Measurements from ENCODE around the gene TLX2.
"Not testable (repeated sequence)": the region's sequence is repeated elsewhere in the genome, so short reads cannot be mapped to it uniquely, and the experiment has no call there.

TLX2 gene

GRCh38 chr2:74514368-74515270, at the start of gene TLX2:
Gene TLX2, plus strand, starts transcription at chr2:74514450. Its CDS starts 357 bp downstream, at chr2:74514807.
- peaks cover 45% of the 10 kb centered on the region for H3K27me3 ChIP-seq (ENCODE audit: control insufficient read depth, insufficient read depth, low read length)
- H3K9ac ChIP-seq (ENCODE audit: low read length) = no peak within 1 kb of the TSS
- no peaks in the 10 kb centered on the region for H3K36me3 ChIP-seq (ENCODE audit: control insufficient read depth, insufficient read depth, low read length)
- no peaks in the 10 kb centered on the region for H3K4me1 ChIP-seq (ENCODE audit: control insufficient read depth, insufficient read depth, low read length)
- peak within 1 kb of the TSS; percentile 48 for H3K4me3 ChIP-seq (ENCODE audit: low read length)
- no peak within 1 kb of the TSS for H3K27ac ChIP-seq (ENCODE audit: low read depth, low read length)

DNA sequence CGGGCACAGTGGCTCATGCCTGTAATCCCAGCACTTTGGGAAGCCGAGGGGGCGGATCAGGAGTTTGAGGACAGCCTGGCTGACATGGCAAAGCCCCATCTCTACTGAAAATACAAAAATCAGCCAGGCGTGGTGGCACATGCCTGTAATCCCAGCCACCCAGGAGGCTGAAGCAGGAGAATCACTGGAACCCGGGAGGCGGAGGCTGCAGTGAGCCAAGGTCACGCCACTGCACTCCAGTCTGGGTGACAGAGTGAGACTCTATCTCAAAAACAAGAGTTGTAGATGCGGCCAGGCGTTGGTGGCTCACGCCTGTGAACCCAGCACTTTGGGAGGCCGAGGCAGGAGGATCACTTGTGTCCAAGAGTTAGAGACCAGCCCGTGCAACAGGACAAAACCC, 43.5 kb upstream of the TLX2 start:
- H3K4me3 ChIP-seq (ENCODE audit: low read length); H3K27me3 ChIP-seq (ENCODE audit: control insufficient read depth, insufficient read depth, low read length); H3K27ac ChIP-seq (ENCODE audit: low read depth, low read length); H3K9ac ChIP-seq (ENCODE audit: low read length); H3K4me1 ChIP-seq (ENCODE audit: control insufficient read depth, insufficient read depth, low read length): not testable (repeated sequence)
- H3K36me3 ChIP-seq (ENCODE audit: control insufficient read depth, insufficient read depth, low read length) = peaks cover 11% of the 10 kb centered on the region

DNA sequence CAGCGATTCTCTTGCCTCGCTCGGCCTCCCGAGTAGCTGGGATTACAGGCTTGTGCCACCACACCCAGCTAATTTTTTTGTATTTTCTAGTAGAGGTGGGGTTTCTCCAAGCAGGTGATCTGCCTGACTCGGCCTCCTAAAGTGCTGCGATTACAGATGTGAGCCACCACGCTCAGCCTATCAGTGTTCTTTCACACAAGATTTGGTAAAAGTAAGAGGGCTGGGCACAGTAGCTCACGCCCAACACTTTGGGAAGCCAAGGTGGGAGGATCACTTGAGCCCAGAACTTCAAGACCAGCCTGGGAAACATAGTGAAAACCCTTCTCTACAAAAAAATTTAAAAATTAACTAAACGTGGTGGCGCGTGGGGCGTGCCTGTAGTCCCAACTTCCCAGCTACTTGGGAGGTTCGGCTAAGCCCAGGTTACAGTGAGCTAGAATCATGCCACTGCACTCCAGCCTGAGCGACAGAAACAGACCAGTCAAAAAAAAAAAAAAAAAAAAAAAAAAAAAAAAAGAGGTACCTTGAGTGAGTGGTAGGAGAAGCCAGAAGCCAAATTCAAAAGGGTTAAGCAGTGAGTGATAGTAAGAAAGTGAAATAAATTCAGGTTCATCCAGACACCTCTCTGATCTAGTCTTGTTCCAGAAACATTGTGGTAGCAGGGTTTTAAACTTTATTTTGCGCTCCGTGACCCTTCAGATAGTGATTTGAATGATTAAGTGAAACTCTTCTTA, 42.8 kb upstream of the TLX2 start:
- Histone ChIP-seq H3K27me3 (ENCODE audit: control insufficient read depth, insufficient read depth, low read length) (no peaks in the 10 kb centered on the region), H3K4me3 (ENCODE audit: low read length) (peak overlapping the region; percentile 97), H3K4me1 (ENCODE audit: control insufficient read depth, insufficient read depth, low read length) (peaks cover 9% of the 10 kb centered on the region), H3K9ac (ENCODE audit: low read length) (peak overlapping the region; percentile 36), H3K27ac (ENCODE audit: low read depth, low read length) (peak overlapping the region; percentile 91), H3K36me3 (ENCODE audit: control insufficient read depth, insufficient read depth, low read length) (peaks cover 11% of the 10 kb centered on the region)

GRCh38 chr2:74472086-74472944, 41.9 kb upstream of the TLX2 start, which contains the start of gene MRPL53:
Gene MRPL53, minus strand, starts transcription at chr2:74472680. Its CDS starts 20 bp downstream, at chr2:74472660.
- H3K4me1 ChIP-seq (ENCODE audit: control insufficient read depth, insufficient read depth, low read length) = peaks cover 9% of the 10 kb centered on the region

DNA sequence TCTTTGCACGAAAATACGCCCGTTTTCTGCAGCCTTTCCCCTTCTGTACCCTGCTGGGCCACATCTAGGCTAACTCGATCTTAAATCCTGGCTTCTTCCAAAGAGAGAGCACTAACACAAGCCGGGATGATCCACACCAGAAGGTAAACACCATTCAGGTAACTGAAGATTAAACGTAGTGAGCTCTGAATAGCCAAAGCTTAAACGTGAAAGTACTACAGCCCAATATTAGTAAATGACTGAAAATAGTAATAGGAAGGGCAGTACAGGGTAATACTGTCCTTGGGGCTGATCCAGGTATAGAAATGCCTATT, 41.3 kb upstream of the TLX2 start:
- H3K4me1 ChIP-seq (ENCODE audit: control insufficient read depth, insufficient read depth, low read length) = peaks cover 9% of the 10 kb centered on the region

More at GRCh38 chr2:74472086-74472944, 41.9 kb upstream of the TLX2 start, which contains the start of gene MRPL53:
- Histone ChIP-seq H3K27ac (ENCODE audit: low read depth, low read length) (peak within 1 kb of the TSS; percentile 91), H3K36me3 (ENCODE audit: control insufficient read depth, insufficient read depth, low read length) (peaks cover 13% of the 10 kb centered on the region), H3K9ac (ENCODE audit: low read length) (peak within 1 kb of the TSS; percentile 36), H3K4me3 (ENCODE audit: low read length) (peak within 1 kb of the TSS; percentile 97), H3K27me3 (ENCODE audit: control insufficient read depth, insufficient read depth, low read length) (no peaks in the 10 kb centered on the region)

DNA sequence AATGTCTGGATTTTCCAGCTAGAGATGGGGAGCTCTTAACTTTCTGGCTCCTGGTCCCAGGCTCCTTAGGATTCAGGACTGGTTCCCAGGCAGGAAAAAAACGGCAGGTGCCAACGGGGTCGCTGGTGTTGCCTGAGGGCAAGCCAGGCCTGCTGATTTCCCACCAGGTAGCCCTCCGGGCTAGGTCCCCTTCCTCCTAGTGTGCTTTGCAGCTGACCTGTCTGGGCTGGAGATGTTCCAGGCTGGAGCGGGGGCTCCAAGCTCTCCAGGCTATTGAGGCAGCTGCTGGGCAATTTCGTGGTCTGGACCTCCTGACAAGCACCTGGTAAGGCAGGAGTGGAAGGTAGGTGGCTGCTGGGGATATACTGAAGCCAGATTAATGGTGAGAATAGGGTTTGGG, 39.8 kb upstream of the TLX2 start:
- H3K36me3 ChIP-seq (ENCODE audit: control insufficient read depth, insufficient read depth, low read length) = peaks cover 16% of the 10 kb centered on the region
- H3K4me1 ChIP-seq (ENCODE audit: control insufficient read depth, insufficient read depth, low read length) = peaks cover 9% of the 10 kb centered on the region
- no peaks in the 10 kb centered on the region for H3K27me3 ChIP-seq (ENCODE audit: control insufficient read depth, insufficient read depth, low read length)
- no peak overlapping the region for H3K27ac ChIP-seq (ENCODE audit: low read depth, low read length)
- H3K9ac ChIP-seq (ENCODE audit: low read length) = no peak overlapping the region
- no peak overlapping the region for H3K4me3 ChIP-seq (ENCODE audit: low read length)

More for the DNA sequence above, 41.3 kb upstream of the TLX2 start:
- peak overlapping the region; percentile 97 for H3K4me3 ChIP-seq (ENCODE audit: low read length)
- H3K27ac ChIP-seq (ENCODE audit: low read depth, low read length) = peak overlapping the region; percentile 91
- H3K36me3 ChIP-seq (ENCODE audit: control insufficient read depth, insufficient read depth, low read length) = peaks cover 16% of the 10 kb centered on the region
- peak overlapping the region; percentile 36 for H3K9ac ChIP-seq (ENCODE audit: low read length)
- H3K27me3 ChIP-seq (ENCODE audit: control insufficient read depth, insufficient read depth, low read length) = no peaks in the 10 kb centered on the region

DNA sequence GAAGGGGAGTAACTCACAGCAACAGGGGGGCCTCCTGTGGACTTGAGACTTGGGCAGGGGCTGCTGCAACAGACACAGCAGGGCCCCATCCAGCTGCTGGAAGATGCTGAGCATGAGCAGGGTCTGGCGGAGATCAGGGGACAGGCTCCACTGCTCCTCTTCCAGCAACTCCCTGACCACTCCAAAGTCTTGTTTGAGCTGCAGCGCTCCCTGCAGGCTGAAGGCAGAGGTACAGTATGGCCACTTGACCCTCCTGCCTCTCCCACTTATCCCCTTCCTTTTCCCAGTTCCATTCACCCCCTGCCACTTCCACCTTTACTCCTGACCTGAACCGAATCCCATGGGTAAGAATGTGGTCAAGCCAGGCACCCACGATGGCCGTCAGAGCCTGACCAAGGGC, 39.4 kb upstream of the TLX2 start:
- Histone ChIP-seq H3K27ac (ENCODE audit: low read depth, low read length) (no peak overlapping the region), H3K36me3 (ENCODE audit: control insufficient read depth, insufficient read depth, low read length) (peaks cover 16% of the 10 kb centered on the region), H3K9ac (ENCODE audit: low read length) (no peak overlapping the region), H3K27me3 (ENCODE audit: control insufficient read depth, insufficient read depth, low read length) (no peaks in the 10 kb centered on the region), H3K4me1 (ENCODE audit: control insufficient read depth, insufficient read depth, low read length) (peaks cover 9% of the 10 kb centered on the region), H3K4me3 (ENCODE audit: low read length) (no peak overlapping the region)

GRCh38 chr2:74481431-74481830, 32.8 kb upstream of the TLX2 start:
- Histone ChIP-seq H3K36me3 (ENCODE audit: control insufficient read depth, insufficient read depth, low read length) (peaks cover 5% of the 10 kb centered on the region), H3K9ac (ENCODE audit: low read length) (peak overlapping the region; percentile 78), H3K4me3 (ENCODE audit: low read length) (peak overlapping the region; percentile 91), H3K4me1 (ENCODE audit: control insufficient read depth, insufficient read depth, low read length) (peaks cover 18% of the 10 kb centered on the region), H3K27me3 (ENCODE audit: control insufficient read depth, insufficient read depth, low read length) (no peaks in the 10 kb centered on the region), H3K27ac (ENCODE audit: low read depth, low read length) (no peak overlapping the region)

- peaks cover 18% of the 10 kb centered on the region for H3K4me1 ChIP-seq (ENCODE audit: control insufficient read depth, insufficient read depth, low read length)
- peak overlapping the region; percentile 91 for H3K4me3 ChIP-seq (ENCODE audit: low read length)
- peak overlapping the region; percentile 78 for H3K9ac ChIP-seq (ENCODE audit: low read length)
- H3K27me3 ChIP-seq (ENCODE audit: control insufficient read depth, insufficient read depth, low read length) = no peaks in the 10 kb centered on the region
- peak overlapping the region; percentile 84 for H3K27ac ChIP-seq (ENCODE audit: low read depth, low read length)
- H3K36me3 ChIP-seq (ENCODE audit: control insufficient read depth, insufficient read depth, low read length) = peaks cover 5% of the 10 kb centered on the region
These were observed 32.1 kb upstream of the TLX2 start for GRCh38 chr2:74481961-74482800.

- peaks cover 18% of the 10 kb centered on the region for H3K4me1 ChIP-seq (ENCODE audit: control insufficient read depth, insufficient read depth, low read length)
- no peaks in the 10 kb centered on the region for H3K36me3 ChIP-seq (ENCODE audit: control insufficient read depth, insufficient read depth, low read length)
- no peaks in the 10 kb centered on the region for H3K27me3 ChIP-seq (ENCODE audit: control insufficient read depth, insufficient read depth, low read length)
- H3K9ac ChIP-seq (ENCODE audit: low read length) = peak within 1 kb of the TSS; percentile 78
- peak within 1 kb of the TSS; percentile 91 for H3K4me3 ChIP-seq (ENCODE audit: low read length)
- H3K27ac ChIP-seq (ENCODE audit: low read depth, low read length) = peak within 1 kb of the TSS; percentile 84
These were observed 31.2 kb upstream of the TLX2 start, which contains the start of the genes CCDC142 and TTC31 for GRCh38 chr2:74482801-74483674. Gene CCDC142, minus strand, starts transcription at chr2:74482998. Its CDS starts 161 bp downstream, at chr2:74482837. Gene TTC31, plus strand, starts transcription at chr2:74483081. Its CDS starts 15 bp downstream, at chr2:74483096.
